Activated CD8-positive, alpha-beta T cell treated with anti-CD3 and anti-CD28 coated beads for 36 hours (primary cell): Measurements from ENCODE around the gene PCNX3. TPM values are rescaled to one million over a fixed set of nuclear protein-coding genes. Genes with fewer than 3 reads are reported as not detected.

ENCODE experiments used
- ATAC-seq: fragments of 200-7000 bp; cut with Tn5 transposase; one replicate; pipeline ENCODE4 v1.10.0; 2021; ENCODE audit warnings: mild to moderate bottlenecking, moderate library complexity
- CTCF ChIA-PET: fragments of 350-600 bp; sonication (Branson Sonifier 250); formaldehyde crosslinking; loops from one replicate; lab custom pipeline; 2021; ENCODE audit warnings: antibody characterized with exemption; lab: Charles Lee
- POLR2A ChIA-PET: fragments of 350-600 bp; sonication (Branson Sonifier 250); formaldehyde crosslinking; loops from one replicate; lab custom pipeline; 2021; ENCODE audit warnings: antibody characterized with exemption; lab: Charles Lee
- DNase-seq: peaks from one replicate; pipeline ENCODE4 v3.0.0-alpha.2; 2020
- H3K27ac Mint-ChIP-seq: one replicate; pipeline ENCODE4 v1.8.0; 2021; ENCODE audit warnings: mild to moderate bottlenecking, mixed read lengths
- H3K27me3 Mint-ChIP-seq: one replicate; pipeline ENCODE4 v1.8.0; 2021; ENCODE audit warnings: mixed read lengths
- H3K36me3 Mint-ChIP-seq: one replicate; pipeline ENCODE4 v1.8.0; 2021; ENCODE audit warnings: low read depth, mixed read lengths
- H3K4me1 Mint-ChIP-seq: one replicate; pipeline ENCODE4 v1.8.0; 2021; ENCODE audit warnings: low read depth, mixed read lengths
- H3K4me3 Mint-ChIP-seq: one replicate; pipeline ENCODE4 v1.8.0; 2021; ENCODE audit warnings: mild to moderate bottlenecking, moderate library complexity, mixed read lengths
- H3K9me3 Mint-ChIP-seq: one replicate; pipeline ENCODE4 v1.8.0; 2021; ENCODE audit warnings: mixed read lengths
- intact Hi-C: fragments of 100-400 bp; cut with micrococcal nuclease; formaldehyde crosslinking; loops from one replicate; pipeline ENCODE4 v1.10.0; 2022
- total RNA-seq, 2 experiments: library from RNA; stranded (reverse); gene quantifications; one replicate each; pipeline ENCODE4 v1.2.3, GENCODE V29; 2021
- TF ChIP-seq, protein P1 (sequence below): fragments of 200-600 bp; IDR thresholded peaks from one replicate; pipeline ENCODE4 v1.8.0; 2022; ENCODE audit warnings: antibody characterized with exemption, mild to moderate bottlenecking

The PCNX3 gene
- total RNA-seq = 10 to 100 TPM; 34.3 to 34.4 TPM

DNA sequence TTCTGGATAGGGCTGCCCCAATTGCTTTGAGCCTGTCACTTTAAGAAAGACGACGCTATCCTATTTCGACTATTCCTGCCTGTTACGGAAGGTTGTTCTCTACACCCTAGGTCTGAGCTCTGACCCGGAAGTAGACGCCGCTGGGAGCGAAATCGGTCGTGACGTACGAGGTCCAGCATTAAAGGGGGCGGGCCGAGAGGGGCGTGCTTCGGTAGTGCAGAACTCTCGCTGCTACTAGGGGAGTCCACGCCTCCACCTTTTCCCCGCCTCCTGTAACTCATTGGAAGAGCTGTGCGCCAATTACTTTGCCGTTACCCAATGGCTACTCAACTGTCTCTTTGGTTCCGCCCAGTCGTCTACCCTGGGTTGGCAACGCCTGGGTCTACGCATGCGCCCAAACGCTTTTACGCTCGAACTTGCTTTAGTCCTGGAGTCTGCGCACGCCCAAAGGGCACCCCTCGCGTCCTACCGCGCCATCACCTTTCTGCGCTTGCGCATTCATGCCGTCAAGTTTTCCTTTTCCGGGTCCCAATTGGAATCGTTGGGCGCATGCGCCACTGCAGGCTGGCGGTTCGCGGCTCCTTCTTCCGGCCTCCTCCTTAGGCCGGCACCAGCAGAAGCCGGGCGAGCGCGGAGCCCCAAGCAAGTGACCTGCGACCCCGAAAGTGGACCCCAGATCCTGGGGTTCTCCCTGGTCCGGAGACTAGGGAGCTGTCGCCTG lies at the start of gene PCNX3:
TSS of gene PCNX3 (plus strand) at position 548 of the 721 bp plus-strand sequence. CDS start 536 bp downstream, outside the sequence.
- Mint-ChIP-seq H3K4me1 (peaks cover 45% of the 10 kb centered on the region), H3K36me3 (peaks cover 38% of the 10 kb centered on the region), H3K4me3 (peak within 1 kb of the TSS; percentile 93), H3K9me3 (no peaks in the 10 kb centered on the region), H3K27me3 (no peaks in the 10 kb centered on the region), H3K27ac (peak within 1 kb of the TSS; percentile 97)
- ChIA-PET CTCF (interaction anchor here (1.0 to 3.4 kb wide), 12 partner anchors 10 to 275 kb away, joined by 3 to 25 read pairs (median 4); partner anchors contain the start of genes AP5B1, CCDC85B, EHBP1L1 and FAM89B), POLR2A (interaction anchor here (0.9 to 5.3 kb wide), 25 partner anchors 12 to 276 kb away, joined by 3 to 39 read pairs (median 5); partner anchors contain the start of genes KAT5, KCNK7, MALAT1 and MUS81)
- intact Hi-C loops = loop anchor here (2.0 kb wide), 1 partner anchor 41 kb away; no protein-coding TSS in a partner anchor
- DNase-seq = peak; percentile 100
- ATAC-seq = peak; percentile 90
- TF ChIP-seq, protein P1, sequence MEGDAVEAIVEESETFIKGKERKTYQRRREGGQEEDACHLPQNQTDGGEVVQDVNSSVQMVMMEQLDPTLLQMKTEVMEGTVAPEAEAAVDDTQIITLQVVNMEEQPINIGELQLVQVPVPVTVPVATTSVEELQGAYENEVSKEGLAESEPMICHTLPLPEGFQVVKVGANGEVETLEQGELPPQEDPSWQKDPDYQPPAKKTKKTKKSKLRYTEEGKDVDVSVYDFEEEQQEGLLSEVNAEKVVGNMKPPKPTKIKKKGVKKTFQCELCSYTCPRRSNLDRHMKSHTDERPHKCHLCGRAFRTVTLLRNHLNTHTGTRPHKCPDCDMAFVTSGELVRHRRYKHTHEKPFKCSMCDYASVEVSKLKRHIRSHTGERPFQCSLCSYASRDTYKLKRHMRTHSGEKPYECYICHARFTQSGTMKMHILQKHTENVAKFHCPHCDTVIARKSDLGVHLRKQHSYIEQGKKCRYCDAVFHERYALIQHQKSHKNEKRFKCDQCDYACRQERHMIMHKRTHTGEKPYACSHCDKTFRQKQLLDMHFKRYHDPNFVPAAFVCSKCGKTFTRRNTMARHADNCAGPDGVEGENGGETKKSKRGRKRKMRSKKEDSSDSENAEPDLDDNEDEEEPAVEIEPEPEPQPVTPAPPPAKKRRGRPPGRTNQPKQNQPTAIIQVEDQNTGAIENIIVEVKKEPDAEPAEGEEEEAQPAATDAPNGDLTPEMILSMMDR = no peak

DNA sequence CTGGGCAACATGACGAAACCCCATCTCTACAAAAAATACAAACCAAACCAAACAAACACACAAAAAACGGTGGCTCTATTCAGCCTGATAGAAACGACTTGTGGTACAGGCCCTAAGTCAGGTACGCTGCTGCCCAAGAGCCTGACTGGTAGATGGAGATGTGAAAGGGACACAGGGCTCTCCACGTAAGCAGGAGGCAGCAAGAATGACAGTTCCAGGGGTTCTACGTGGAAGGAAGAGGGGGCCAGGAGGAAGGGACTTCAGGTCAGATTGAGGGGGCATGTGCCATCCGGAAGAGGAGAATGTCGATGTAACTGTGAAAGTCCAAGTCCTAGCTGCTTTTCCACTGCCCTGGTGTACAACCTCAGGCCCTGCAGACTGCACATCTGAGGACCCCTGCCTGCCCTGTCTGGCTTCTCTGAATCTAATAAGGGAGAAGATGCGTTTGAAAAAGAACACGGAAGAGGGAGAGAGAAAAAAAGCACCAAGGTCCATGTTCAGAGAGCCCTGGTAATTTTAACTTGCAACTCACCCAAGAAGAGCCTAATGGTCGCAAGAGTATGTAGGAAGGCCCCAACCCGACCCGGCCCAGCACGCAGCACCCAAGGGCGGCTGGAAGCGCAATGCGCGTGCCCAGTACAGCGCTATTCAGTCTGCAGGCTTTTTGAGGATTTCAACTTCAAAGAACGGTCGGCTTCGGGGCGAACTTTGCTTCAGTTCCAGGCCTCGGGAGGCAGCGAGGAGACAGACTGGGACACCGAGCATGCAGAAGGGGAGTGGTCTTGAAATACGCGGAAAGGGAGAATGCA lies 46.2 kb upstream of the PCNX3 start:
- peaks cover 37% of the 10 kb centered on the region for H3K36me3 Mint-ChIP-seq
- peak; percentile 13 for ATAC-seq

DNA sequence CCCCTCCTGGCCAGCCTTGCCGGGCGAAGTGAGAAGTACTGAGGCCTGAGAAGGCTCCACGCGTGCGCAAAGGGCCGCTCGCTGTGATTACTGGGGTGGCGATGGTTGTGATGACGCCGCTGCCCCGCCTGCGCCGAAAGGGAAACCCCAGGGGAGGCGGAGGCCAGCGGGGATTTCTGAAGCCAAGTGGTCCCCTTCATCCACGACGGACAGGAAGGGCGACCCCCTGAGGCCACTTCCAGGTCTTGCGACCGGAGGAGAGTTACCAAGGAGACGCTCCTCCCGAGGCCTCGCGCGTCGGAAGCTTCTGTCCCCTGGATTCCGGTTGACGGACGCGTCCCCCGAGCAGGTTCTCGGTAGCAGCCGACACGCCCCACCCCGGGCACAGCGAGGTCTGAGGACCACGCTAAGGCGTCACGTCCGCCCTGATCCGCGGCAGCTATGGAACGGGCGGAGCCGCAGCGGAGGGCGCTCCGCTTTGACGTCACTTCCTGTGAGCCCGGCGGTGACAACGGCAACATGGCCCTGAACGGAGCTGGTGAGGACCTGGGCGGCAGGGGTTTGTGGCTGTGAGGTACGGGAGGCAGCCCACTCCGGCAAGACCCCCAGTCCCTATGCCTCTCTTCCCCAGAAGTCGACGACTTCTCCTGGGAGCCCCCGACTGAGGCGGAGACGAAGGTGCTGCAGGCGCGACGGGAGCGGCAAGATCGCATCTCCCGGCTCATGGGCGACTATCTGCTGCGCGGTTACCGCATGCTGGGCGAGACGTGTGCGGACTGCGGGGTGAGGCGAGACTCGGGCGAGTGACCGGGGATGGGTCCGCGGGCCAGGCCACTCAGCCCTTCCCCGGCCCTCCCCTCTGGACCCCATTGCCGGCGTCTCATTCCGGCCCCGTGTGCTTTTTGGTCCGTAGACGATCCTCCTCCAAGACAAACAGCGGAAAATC lies 45.3 kb upstream of the PCNX3 start, which contains the start of gene ZNRD2:
TSS of gene ZNRD2 (plus strand) at position 505 of the 946 bp plus-strand sequence. CDS start at position 520, 15 bp downstream.
- intact Hi-C loops = loop anchor here (5.0 kb wide), 1 partner anchor 143 kb away; no protein-coding TSS in a partner anchor
- Mint-ChIP-seq H3K27me3 (no peaks in the 10 kb centered on the region), H3K4me3 (peak within 1 kb of the TSS; percentile 93), H3K27ac (peak within 1 kb of the TSS; percentile 97), H3K36me3 (peaks cover 37% of the 10 kb centered on the region), H3K4me1 (peaks cover 57% of the 10 kb centered on the region), H3K9me3 (no peaks in the 10 kb centered on the region)
- ATAC-seq = peak; percentile 77
- DNase-seq = peak; percentile 99
- CTCF ChIA-PET = interaction anchor here (0.8 to 4.7 kb wide), 10 partner anchors 9 to 290 kb away, joined by 3 to 59 read pairs (median 6); partner anchors contain the start of genes LTBP3, MAP3K11, MUS81 and PCNX3
- TF ChIP-seq, protein P1 = peak; percentile 27
- POLR2A ChIA-PET = interaction anchor here (0.9 to 6.0 kb wide), 13 partner anchors 10 to 152 kb away, joined by 3 to 51 read pairs (median 10); partner anchors contain the start of genes LTBP3, MALAT1, NEAT1 and PCNX3

More for the DNA sequence above, 46.2 kb upstream of the PCNX3 start:
- TF ChIP-seq, protein P1 = no peak
- Mint-ChIP-seq H3K4me1 (peaks cover 55% of the 10 kb centered on the region), H3K27ac (peak overlapping the region; percentile 97), H3K27me3 (no peaks in the 10 kb centered on the region), H3K9me3 (no peaks in the 10 kb centered on the region), H3K4me3 (peak overlapping the region; percentile 93)
- intact Hi-C loops = no loop called here
- CTCF ChIA-PET = interaction anchor here (0.8 to 4.7 kb wide), 8 partner anchors 8 to 290 kb away, joined by 5 to 59 read pairs (median 16); partner anchors contain the start of genes LTBP3, MAP3K11, MUS81 and PCNX3
- POLR2A ChIA-PET = interaction anchor here (0.6 to 6.0 kb wide), 11 partner anchors 9 to 146 kb away, joined by 3 to 51 read pairs (median 8); partner anchors contain the start of genes LTBP3, MALAT1, NEAT1 and PCNX3
- no peak for DNase-seq

DNA sequence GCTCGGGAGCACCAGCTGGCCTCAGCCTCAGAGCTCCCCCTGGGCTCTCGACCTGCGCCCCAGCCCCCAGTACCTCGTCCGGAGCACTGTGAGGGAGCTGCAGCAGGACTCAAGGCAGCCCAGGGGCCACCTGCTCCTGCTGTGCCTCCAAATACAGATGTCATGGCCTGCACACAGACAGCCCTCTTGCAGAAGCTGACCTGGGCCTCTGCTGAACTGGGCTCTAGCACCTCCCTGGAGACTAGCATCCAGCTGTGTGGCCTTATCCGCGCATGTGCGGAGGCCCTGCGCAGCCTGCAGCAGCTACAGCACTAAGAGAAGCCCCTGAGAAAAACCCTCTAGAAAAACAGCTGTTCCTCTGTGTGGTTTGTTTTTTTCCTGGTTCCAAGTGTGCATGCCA lies 44.2 kb upstream of the PCNX3 start:
- TF ChIP-seq, protein P1 = no peak
- intact Hi-C loops = loop anchor here (5.0 kb wide), 1 partner anchor 144 kb away; no protein-coding TSS in a partner anchor

More for the DNA sequence above, 44.2 kb upstream of the PCNX3 start:
- ATAC-seq (no peak), DNase-seq (no peak)
- H3K36me3 Mint-ChIP-seq = peaks cover 37% of the 10 kb centered on the region
- H3K4me1 Mint-ChIP-seq = peaks cover 49% of the 10 kb centered on the region
- POLR2A ChIA-PET = interaction anchor here (0.6 to 6.0 kb wide), 15 partner anchors 11 to 154 kb away, joined by 3 to 51 read pairs (median 10); partner anchors contain the start of genes LTBP3, MALAT1, NEAT1 and PCNX3
- CTCF ChIA-PET = interaction anchor here (0.6 to 4.7 kb wide), 15 partner anchors 10 to 288 kb away, joined by 3 to 59 read pairs (median 6); partner anchors contain the start of genes KAT5, LTBP3, MAP3K11 and MUS81
- H3K9me3 Mint-ChIP-seq = no peaks in the 10 kb centered on the region
- H3K4me3 Mint-ChIP-seq = peak overlapping the region; percentile 93
- H3K27ac Mint-ChIP-seq = peak overlapping the region; percentile 89
- no peaks in the 10 kb centered on the region for H3K27me3 Mint-ChIP-seq
